Body of pancreas (tissue), 4 donors: ENCODE data around the gene MCF2L2. TPM values are rescaled to one million over a fixed set of nuclear protein-coding genes. Genes with fewer than 3 reads are reported as not detected.

Experiments used
- ATAC-seq: fragments of 150-250 bp; one replicate; pipeline ENCODE4 v1.9.1; 2016
- DNase-seq, 4 donors: peaks; one replicate each; pipeline ENCODE4 v3.0.0-alpha.2; 2019
- H3K27ac ChIP-seq, 4 donors: fragments of 200-600 bp; sonication (generic); 1 replicate in 3 of 4; 2 replicates in 1 of 4; pipeline versions ENCODE4 v1.5.1 to v1.6.1; 2016 to 2019; ENCODE audit warnings: mild to moderate bottlenecking in 1 of 4, mixed read lengths in 1 of 4, moderate library complexity in 1 of 4
- H3K27me3 ChIP-seq, 2 donors: fragments of 200-600 bp; sonication (generic); one replicate each; pipeline ENCODE4 v1.6.0; 2016; ENCODE audit warnings: mild to moderate bottlenecking in 1 of 2
- H3K36me3 ChIP-seq, 2 donors: fragments of 200-600 bp; sonication (generic); replicated peaks in 1 of 2; 2 replicates each; pipeline ENCODE4 v1.5.1; 2016; ENCODE audit warnings: low read depth in 2 of 2; ENCODE audit not compliant: insufficient read depth in 1 of 2
- H3K4me1 ChIP-seq: fragments of 200-600 bp; sonication (generic); one replicate; pipeline ENCODE4 v1.6.0; 2016
- H3K4me3 ChIP-seq, 2 donors: fragments of 200-600 bp; sonication (generic); 1 replicate in 1 of 2; 2 replicates in 1 of 2; pipeline ENCODE4 v1.5.1; 2016 to 2019
- H3K9me3 ChIP-seq, 3 donors: fragments of 200-600 bp; sonication (generic); 1 replicate in 2 of 3; 2 replicates in 1 of 3; pipeline ENCODE4 v1.5.1; 2016
- POLR2A ChIP-seq, 3 donors: fragments of 450-650 bp; IDR thresholded peaks; one replicate each; pipeline ENCODE4 v1.6.1; 2016; ENCODE audit warnings: antibody characterized with exemption in 3 of 3, mild to moderate bottlenecking in 2 of 3
- WGBS, 2 donors: methylation state at CpG; one replicate each; pipeline ENCODE4 v1.1.5; 2017; 5-methylcytosine and 5-hydroxymethylcytosine counted together
- intact Hi-C: fragments of 100-400 bp; cut with DNase I; formaldehyde crosslinking; loops from one replicate; pipeline ENCODE4 v1.15.1; 2023
- total RNA-seq, 2 donors: library from RNA; depleted of rRNA; stranded (reverse); fragments of >200 nt; gene quantifications; one replicate each; pipeline ENCODE4 v1.1.0, GENCODE V29; 2016
- TF ChIP-seq, protein P1 (sequence below), 7 experiments: fragments of 450-650 bp in 4 of 7; fragments of 200-600 bp in 3 of 7; sonication (generic) in 3 of 7; IDR thresholded peaks; one replicate each; pipeline ENCODE4 v1.5.1; 2016 to 2019; ENCODE audit warnings: antibody characterized with exemption in 7 of 7

Gene MCF2L2
- total RNA-seq, 2 donors from 2014 or later: 0.26 TPM; not detected in 1

DNA sequence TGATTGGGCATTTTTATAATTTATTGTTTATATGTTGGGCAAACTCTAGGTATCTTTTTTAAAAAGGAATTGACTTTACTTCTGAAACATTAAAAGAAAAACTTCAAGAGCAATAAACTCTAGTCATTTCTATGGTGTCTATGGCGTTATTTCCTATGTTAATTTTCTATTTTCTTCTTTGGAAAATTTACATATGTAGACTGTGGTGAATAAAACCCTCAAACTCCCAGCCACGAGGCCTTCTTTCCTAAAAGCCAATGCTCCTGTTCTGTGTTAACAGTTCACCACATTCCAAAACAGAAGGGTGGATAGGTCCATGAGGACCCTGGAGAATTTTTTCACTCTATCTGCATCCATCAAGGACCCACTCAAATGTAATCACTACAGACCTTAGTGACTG is 219.6 kb downstream of the MCF2L2 start:
- no peak overlapping the region for H3K4me3 ChIP-seq
- intact Hi-C loops: no loop called here
- WGBS, 2 donors: 80 to 81% methylated on average over 2 of the region's 2 CpGs
- ATAC-seq: no peak
- H3K27me3 ChIP-seq: no peaks in the 10 kb centered on the region
- TF ChIP-seq POLR2A (IDR thresholded peaks at IDR 0.05): no peak
- TF ChIP-seq, protein P1, sequence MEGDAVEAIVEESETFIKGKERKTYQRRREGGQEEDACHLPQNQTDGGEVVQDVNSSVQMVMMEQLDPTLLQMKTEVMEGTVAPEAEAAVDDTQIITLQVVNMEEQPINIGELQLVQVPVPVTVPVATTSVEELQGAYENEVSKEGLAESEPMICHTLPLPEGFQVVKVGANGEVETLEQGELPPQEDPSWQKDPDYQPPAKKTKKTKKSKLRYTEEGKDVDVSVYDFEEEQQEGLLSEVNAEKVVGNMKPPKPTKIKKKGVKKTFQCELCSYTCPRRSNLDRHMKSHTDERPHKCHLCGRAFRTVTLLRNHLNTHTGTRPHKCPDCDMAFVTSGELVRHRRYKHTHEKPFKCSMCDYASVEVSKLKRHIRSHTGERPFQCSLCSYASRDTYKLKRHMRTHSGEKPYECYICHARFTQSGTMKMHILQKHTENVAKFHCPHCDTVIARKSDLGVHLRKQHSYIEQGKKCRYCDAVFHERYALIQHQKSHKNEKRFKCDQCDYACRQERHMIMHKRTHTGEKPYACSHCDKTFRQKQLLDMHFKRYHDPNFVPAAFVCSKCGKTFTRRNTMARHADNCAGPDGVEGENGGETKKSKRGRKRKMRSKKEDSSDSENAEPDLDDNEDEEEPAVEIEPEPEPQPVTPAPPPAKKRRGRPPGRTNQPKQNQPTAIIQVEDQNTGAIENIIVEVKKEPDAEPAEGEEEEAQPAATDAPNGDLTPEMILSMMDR (IDR thresholded peaks at IDR 0.05): no peak
- H3K9me3 ChIP-seq: no peaks in the 10 kb centered on the region
- DNase-seq: no peak
- peaks cover 7% of the 10 kb centered on the region for H3K4me1 ChIP-seq
- H3K27ac ChIP-seq: no peak overlapping the region
- H3K36me3 ChIP-seq: no peaks in the 10 kb centered on the region

DNA sequence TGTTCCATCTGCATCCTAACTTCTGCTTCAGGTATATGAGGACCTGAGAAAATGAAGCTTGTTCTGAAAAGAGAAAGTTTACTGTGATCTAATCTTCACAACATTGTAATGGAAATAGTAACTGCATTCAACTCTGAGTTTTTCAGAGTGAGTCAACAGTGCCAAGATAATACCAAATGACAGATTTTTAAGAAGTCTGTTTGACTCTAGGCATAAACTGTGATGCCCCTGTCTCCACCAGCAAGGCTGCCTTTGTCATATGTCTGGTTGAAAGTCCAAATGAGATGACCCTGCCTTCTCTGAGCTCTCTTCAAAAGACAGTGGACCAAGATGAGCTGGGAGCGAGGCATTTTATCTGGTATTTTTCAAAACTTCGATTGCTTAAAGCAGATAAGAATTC is 220.2 kb downstream of the MCF2L2 start:
- H3K27me3 ChIP-seq: no peaks in the 10 kb centered on the region
- 57 to 66% methylated on average over 2 of the region's 2 CpGs for WGBS, 2 donors
- H3K4me1 ChIP-seq: peaks cover 7% of the 10 kb centered on the region
- H3K4me3 ChIP-seq: no peak overlapping the region
- DNase-seq (no peak), ATAC-seq (no peak)
- intact Hi-C loops: no loop called here
- H3K9me3 ChIP-seq: no peaks in the 10 kb centered on the region
- H3K27ac ChIP-seq: no peak overlapping the region
- TF ChIP-seq POLR2A (IDR thresholded peaks at IDR 0.05): no peak
- TF ChIP-seq, protein P1 (IDR thresholded peaks at IDR 0.05): no peak
- H3K36me3 ChIP-seq: no peaks in the 10 kb centered on the region

DNA sequence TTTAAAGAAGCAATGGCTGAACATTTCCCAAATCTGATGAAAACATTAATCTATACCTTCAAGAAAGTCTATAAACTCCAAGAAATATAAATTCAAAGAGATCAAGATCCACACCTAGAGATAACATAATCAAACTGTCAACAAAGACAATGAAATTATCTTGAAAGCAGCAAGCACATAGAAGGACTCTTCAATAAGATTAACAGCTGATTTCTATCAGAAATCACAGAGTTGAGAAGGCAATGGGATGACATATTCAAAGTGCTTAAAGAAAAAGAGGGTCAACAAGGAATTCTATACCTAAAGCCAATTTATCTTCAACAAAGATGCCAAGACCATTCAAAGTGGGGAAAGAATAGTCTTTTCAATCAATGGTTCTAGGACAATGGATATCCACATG is 224.7 kb downstream of the MCF2L2 start:
- Histone ChIP-seq H3K4me1 (no peaks in the 10 kb centered on the region), H3K36me3 (no peaks in the 10 kb centered on the region), H3K4me3 (no peak overlapping the region), H3K27ac (no peak overlapping the region), H3K27me3 (no peaks in the 10 kb centered on the region), H3K9me3 (no peaks in the 10 kb centered on the region)
- intact Hi-C loops: no loop called here
- TF ChIP-seq POLR2A (IDR thresholded peaks at IDR 0.05): no peak
- TF ChIP-seq, protein P1 (IDR thresholded peaks at IDR 0.05): no peak
- no peak for DNase-seq
- no peak for ATAC-seq

DNA sequence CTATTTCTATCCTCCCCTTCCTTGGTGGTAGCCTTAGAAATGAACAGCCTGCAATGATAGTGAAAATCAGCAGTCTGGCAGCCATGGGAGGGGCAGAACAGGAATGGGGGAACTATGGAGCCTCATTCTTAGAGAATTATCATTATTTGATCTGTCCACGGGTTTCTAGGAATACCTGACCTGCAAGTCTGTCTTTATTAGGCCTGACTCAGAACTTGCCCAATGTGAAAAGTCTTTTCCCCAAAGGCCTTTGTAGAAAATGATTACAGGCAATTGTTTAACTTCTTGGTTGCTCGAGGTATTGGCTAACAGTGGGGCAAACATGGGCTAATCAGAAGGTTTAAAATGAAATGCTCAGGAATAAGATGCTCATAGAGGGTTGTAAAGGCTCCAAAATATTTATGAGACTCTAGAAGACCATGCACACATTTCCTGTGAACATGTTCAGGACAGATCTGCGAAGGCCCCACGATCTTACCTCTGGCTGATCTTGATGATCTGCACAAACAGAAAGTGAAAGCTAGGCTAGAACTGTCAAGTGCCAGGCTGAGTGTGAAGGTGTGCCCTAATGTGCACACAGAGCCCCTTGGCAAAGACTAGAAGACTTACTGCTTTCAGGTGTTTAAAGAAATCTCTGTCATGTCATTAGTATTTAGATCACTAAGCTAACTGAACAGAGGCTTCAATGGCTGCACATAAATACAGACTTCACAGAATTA is 226.3 kb downstream of the MCF2L2 start:
- Histone ChIP-seq H3K9me3 (no peaks in the 10 kb centered on the region), H3K27ac (no peak overlapping the region), H3K4me3 (no peak overlapping the region), H3K36me3 (no peaks in the 10 kb centered on the region), H3K27me3 (no peaks in the 10 kb centered on the region), H3K4me1 (no peaks in the 10 kb centered on the region)
- intact Hi-C loops: no loop called here
- ATAC-seq: no peak
- DNase-seq: no peak
- no peak for TF ChIP-seq POLR2A (IDR thresholded peaks at IDR 0.05)
- TF ChIP-seq, protein P1 (IDR thresholded peaks at IDR 0.05): no peak
- 72 to 78% methylated on average over 4 of the region's 4 CpGs for WGBS, 2 donors

DNA sequence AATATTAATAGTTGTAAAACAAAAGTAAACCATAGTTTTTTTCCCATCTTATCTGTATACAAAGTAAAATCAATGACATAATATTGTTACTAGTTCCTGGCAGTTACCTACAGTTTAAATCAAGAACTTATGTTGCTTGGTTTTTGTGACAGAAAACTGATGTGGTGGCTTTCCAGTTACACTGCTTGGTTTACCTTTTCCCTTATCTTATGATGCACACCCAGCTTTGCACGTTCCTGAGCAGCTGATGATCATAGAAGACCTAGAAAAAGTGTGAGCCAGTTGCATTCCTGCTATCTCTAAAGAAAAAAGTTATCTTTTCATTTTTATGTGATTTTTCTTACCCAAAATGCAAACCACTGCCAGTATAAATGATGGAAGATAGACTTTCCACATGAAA is 229.5 kb downstream of the MCF2L2 start:
- Histone ChIP-seq H3K27ac (no peak overlapping the region), H3K9me3 (no peaks in the 10 kb centered on the region), H3K36me3 (no peaks in the 10 kb centered on the region), H3K27me3 (no peaks in the 10 kb centered on the region), H3K4me1 (no peaks in the 10 kb centered on the region), H3K4me3 (no peak overlapping the region)
- 16 to 32% methylated on average over 1 of the region's 1 CpG for WGBS, 2 donors
- no peak for TF ChIP-seq POLR2A (IDR thresholded peaks at IDR 0.05)
- TF ChIP-seq, protein P1 (IDR thresholded peaks at IDR 0.05): no peak
- DNase-seq (no peak), ATAC-seq (no peak)
- intact Hi-C loops: no loop called here
